Peyer's patch (tissue), 4 donors: Measurements from ENCODE around the gene IQGAP2.

Source experiments
- POLR2A ChIP-seq, 2 donors: fragments of 450-650 bp; IDR thresholded peaks; one replicate each; pipeline ENCODE4 v1.5.1; 2017; ENCODE audit warnings: antibody characterized with exemption in 2 of 2, mild to moderate bottlenecking in 2 of 2, moderate library complexity in 2 of 2
- TF ChIP-seq, protein P1 (sequence below), 6 experiments: fragments of 450-650 bp in 4 of 6; fragments of 200-600 bp in 2 of 6; sonication (generic) in 1 of 6; IDR thresholded peaks; one replicate each; pipeline ENCODE4 v1.5.1; 2017 to 2019; ENCODE audit warnings: antibody characterized with exemption in 6 of 6, mild to moderate bottlenecking in 3 of 6, moderate library complexity in 1 of 6

DNA sequence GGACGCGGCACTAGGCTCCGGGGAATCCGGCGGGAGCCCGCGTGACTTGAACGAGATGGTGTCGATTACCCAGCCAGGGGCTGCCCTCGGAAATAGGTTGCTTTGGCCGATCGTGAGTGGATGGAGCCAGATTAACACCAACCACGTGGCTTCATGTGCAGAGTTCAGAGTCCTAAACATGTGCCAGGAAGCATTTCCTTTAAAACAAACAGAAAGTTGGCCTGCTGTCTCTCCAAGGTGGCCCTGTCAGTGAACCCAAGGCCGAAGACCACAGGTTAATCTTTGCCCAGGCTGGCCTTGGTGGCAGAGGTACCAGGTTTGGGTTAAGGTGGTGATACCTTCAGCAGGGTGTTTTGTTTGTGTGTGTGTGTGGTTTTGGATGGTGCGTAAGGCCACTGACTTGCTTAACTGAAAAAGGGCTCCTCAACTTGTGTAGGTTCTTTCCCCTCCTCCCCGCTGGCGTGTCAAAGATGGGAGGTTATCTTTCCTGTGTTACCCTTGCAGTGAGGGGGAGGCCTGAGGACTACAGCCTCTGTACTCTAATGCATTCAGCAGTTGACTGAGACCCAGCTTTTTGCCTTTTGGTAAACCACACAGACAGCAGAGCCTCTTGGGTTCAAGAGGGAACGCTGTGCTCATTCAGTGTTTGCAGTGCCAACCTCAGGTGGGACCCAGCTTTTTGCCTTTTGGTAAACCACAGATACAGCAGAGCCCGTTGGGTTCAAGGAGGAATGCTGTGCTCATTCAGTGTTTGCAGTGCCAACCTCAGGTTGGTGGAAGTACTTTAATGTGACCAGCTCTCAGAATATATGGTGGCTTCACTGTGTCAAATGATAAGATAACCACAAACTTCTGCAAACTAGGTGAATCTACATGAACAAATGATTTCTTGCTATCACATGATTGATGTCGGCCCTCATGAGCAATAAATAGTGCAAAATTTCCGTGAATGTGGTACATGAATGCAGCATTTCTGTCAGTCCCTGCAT is 1.4 kb downstream of the IQGAP2 start:
- TF ChIP-seq POLR2A (IDR thresholded peaks at IDR 0.05), result peak in 1 of 2 donors; percentile 5
- TF ChIP-seq, protein P1, sequence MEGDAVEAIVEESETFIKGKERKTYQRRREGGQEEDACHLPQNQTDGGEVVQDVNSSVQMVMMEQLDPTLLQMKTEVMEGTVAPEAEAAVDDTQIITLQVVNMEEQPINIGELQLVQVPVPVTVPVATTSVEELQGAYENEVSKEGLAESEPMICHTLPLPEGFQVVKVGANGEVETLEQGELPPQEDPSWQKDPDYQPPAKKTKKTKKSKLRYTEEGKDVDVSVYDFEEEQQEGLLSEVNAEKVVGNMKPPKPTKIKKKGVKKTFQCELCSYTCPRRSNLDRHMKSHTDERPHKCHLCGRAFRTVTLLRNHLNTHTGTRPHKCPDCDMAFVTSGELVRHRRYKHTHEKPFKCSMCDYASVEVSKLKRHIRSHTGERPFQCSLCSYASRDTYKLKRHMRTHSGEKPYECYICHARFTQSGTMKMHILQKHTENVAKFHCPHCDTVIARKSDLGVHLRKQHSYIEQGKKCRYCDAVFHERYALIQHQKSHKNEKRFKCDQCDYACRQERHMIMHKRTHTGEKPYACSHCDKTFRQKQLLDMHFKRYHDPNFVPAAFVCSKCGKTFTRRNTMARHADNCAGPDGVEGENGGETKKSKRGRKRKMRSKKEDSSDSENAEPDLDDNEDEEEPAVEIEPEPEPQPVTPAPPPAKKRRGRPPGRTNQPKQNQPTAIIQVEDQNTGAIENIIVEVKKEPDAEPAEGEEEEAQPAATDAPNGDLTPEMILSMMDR (IDR thresholded peaks at IDR 0.05), result no peak
